SK-N-SH treated with all-trans-retinoic acid at 6 μM for 48 hours (cell line): Measurements from ENCODE around the gene GNPTG.

Source experiments
- ATAC-seq: fragments of 200-7000 bp; cut with Tn5 transposase; 3 replicates; pipeline ENCODE4 v1.9.1; 2020; ENCODE audit warnings: mild to moderate bottlenecking, moderate library complexity
- BACH2 ChIP-seq: fragments of 250-450 bp; sonication (Bioruptor Pico); IDR thresholded peaks from 2 replicates; pipeline ENCODE4 v1.9.0; 2021; ENCODE audit warnings: mild to moderate bottlenecking, borderline replicate concordance
- CSDC2 ChIP-seq: fragments of 250-450 bp; sonication (Bioruptor Pico); IDR thresholded peaks from 2 replicates; pipeline ENCODE4 v1.5.0; 2020; ENCODE audit warnings: mild to moderate bottlenecking, moderate library complexity
- CSRNP3 ChIP-seq: fragments of 250-450 bp; sonication (Bioruptor Pico); IDR thresholded peaks from 2 replicates; pipeline ENCODE4 v1.5.1; 2021; ENCODE audit warnings: mild to moderate bottlenecking, moderate library complexity
- ESRRG ChIP-seq: fragments of 250-450 bp; sonication (Bioruptor Pico); IDR thresholded peaks from 2 replicates; pipeline ENCODE4 v1.6.1; 2021; ENCODE audit warnings: mild to moderate bottlenecking
- GLIS3 ChIP-seq: fragments of 250-450 bp; sonication (Bioruptor Pico); IDR thresholded peaks from 2 replicates; pipeline ENCODE4 v1.5.0; 2020; ENCODE audit warnings: mild to moderate bottlenecking, moderate library complexity
- ISL1 ChIP-seq: fragments of 250-450 bp; sonication (Bioruptor Pico); IDR thresholded peaks from 2 replicates; pipeline ENCODE4 v2.1.2; 2022; ENCODE audit warnings: mild to moderate bottlenecking, moderate library complexity
- PATZ1 ChIP-seq: fragments of 250-450 bp; sonication (Bioruptor Pico); IDR thresholded peaks from 2 replicates; pipeline ENCODE4 v1.8.0; 2020; ENCODE audit warnings: mild to moderate bottlenecking, moderate library complexity, borderline replicate concordance
- PPARA ChIP-seq: fragments of 250-450 bp; sonication (Bioruptor Pico); IDR thresholded peaks from 2 replicates; pipeline ENCODE4 v1.5.0; 2020; ENCODE audit warnings: mild to moderate bottlenecking, borderline replicate concordance
- RARB ChIP-seq: fragments of 250-450 bp; sonication (Bioruptor Pico); IDR thresholded peaks from 2 replicates; pipeline ENCODE4 v1.8.0; 2021; ENCODE audit warnings: mild to moderate bottlenecking, moderate library complexity
- SNAI2 ChIP-seq: fragments of 250-450 bp; sonication (Bioruptor Pico); IDR thresholded peaks from 2 replicates; pipeline ENCODE4 v1.5.0; 2020; ENCODE audit warnings: mild to moderate bottlenecking, moderate library complexity
- TCF4 ChIP-seq: fragments of 250-450 bp; sonication (Bioruptor Pico); IDR thresholded peaks from 2 replicates; pipeline ENCODE4 v1.8.0; 2021; ENCODE audit warnings: mild to moderate bottlenecking, moderate library complexity, borderline replicate concordance
- TOX ChIP-seq: fragments of 250-450 bp; sonication (Bioruptor Pico); IDR thresholded peaks from 2 replicates; pipeline ENCODE4 v1.8.0; 2021; ENCODE audit warnings: mild to moderate bottlenecking, moderate library complexity, borderline replicate concordance
- ZC3H10 ChIP-seq: fragments of 250-450 bp; sonication (Bioruptor Pico); IDR thresholded peaks from 2 replicates; pipeline ENCODE4 v1.5.1; 2021; ENCODE audit warnings: mild to moderate bottlenecking, moderate library complexity
- ZFP3 ChIP-seq: fragments of 250-450 bp; sonication (Bioruptor Pico); IDR thresholded peaks from 2 replicates; pipeline ENCODE4 v1.5.0; 2020; ENCODE audit warnings: mild to moderate bottlenecking, moderate library complexity
- ZFP30 ChIP-seq: fragments of 450-650 bp; formaldehyde crosslinking; IDR thresholded peaks from 2 replicates; pipeline ENCODE4 v1.5.0; 2022; ENCODE audit warnings: mild to moderate bottlenecking, moderate library complexity
- ZNF565 ChIP-seq: fragments of 450-650 bp; formaldehyde crosslinking; conservative IDR thresholded peaks from 2 replicates; pipeline ENCODE4 v1.5.0; 2020; ENCODE audit warnings: low read depth, mild to moderate bottlenecking, moderate library complexity
- ZNF70 ChIP-seq: fragments of 450-650 bp; formaldehyde crosslinking; IDR thresholded peaks from 2 replicates; pipeline ENCODE4 v1.5.0; 2020; ENCODE audit warnings: mild to moderate bottlenecking, moderate library complexity
- ZNF8 ChIP-seq: fragments of 450-650 bp; formaldehyde crosslinking; IDR thresholded peaks from 2 replicates; pipeline ENCODE4 v1.5.0; 2020; ENCODE audit warnings: mild to moderate bottlenecking, moderate library complexity
- TF ChIP-seq, protein P1 (sequence below): fragments of 250-450 bp; sonication (Bioruptor Pico); IDR thresholded peaks from 2 replicates; pipeline ENCODE4 v1.5.0; 2020; ENCODE audit warnings: mild to moderate bottlenecking, moderate library complexity
- TF ChIP-seq, protein P2 (sequence below): fragments of 250-450 bp; sonication (Bioruptor Pico); IDR thresholded peaks from 2 replicates; pipeline ENCODE4 v1.5.1; 2020; ENCODE audit warnings: low read depth, mild to moderate bottlenecking, moderate library complexity

Gene GNPTG

DNA sequence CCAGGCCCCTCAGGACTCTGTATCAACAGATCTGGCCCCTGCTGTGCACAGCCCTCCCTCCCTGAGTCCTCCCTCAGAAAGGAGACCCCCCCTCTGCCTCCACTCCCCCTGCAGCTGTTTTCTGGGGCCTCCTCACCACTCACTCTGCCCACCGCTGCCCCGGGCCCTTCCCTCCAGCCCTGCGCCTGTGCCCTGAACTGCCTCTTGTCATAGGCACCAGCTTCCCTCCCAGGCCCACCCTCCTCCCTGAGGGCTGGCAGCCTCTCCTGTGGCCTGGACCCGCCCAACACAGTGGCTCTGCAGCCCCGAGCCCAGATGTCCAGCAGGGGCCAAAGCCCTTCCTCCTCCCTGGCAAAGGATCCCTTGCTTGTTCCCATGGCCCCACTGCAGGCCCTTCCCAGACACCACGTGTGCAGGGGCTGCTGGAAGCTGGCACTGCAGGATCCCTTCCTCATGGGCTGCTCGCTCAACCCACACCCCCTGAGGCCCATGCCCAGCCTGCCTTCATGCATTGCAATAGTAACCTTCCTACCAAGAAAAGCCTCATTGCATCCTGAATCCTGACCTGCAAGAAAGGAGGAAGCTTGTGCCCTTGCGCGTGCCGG, 25.8 kb downstream of the GNPTG start:
- TF ChIP-seq ISL1, result no peak
- no peak for TF ChIP-seq CSRNP3
- no peak for TF ChIP-seq CSDC2 (CRISPR knock-in tag)
- TF ChIP-seq PATZ1, result no peak
- TF ChIP-seq GLIS3 (CRISPR knock-in tag), result no peak
- no peak for TF ChIP-seq ZC3H10 (CRISPR knock-in tag)
- TF ChIP-seq TCF4 (CRISPR knock-in tag), result no peak
- TF ChIP-seq ZNF70, result no peak
- TF ChIP-seq PPARA, result no peak
- no peak for TF ChIP-seq ESRRG (CRISPR knock-in tag)
- TF ChIP-seq, protein P1, sequence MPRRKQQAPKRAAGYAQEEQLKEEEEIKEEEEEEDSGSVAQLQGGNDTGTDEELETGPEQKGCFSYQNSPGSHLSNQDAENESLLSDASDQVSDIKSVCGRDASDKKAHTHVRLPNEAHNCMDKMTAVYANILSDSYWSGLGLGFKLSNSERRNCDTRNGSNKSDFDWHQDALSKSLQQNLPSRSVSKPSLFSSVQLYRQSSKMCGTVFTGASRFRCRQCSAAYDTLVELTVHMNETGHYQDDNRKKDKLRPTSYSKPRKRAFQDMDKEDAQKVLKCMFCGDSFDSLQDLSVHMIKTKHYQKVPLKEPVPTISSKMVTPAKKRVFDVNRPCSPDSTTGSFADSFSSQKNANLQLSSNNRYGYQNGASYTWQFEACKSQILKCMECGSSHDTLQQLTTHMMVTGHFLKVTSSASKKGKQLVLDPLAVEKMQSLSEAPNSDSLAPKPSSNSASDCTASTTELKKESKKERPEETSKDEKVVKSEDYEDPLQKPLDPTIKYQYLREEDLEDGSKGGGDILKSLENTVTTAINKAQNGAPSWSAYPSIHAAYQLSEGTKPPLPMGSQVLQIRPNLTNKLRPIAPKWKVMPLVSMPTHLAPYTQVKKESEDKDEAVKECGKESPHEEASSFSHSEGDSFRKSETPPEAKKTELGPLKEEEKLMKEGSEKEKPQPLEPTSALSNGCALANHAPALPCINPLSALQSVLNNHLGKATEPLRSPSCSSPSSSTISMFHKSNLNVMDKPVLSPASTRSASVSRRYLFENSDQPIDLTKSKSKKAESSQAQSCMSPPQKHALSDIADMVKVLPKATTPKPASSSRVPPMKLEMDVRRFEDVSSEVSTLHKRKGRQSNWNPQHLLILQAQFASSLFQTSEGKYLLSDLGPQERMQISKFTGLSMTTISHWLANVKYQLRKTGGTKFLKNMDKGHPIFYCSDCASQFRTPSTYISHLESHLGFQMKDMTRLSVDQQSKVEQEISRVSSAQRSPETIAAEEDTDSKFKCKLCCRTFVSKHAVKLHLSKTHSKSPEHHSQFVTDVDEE (CRISPR knock-in tag), result no peak
- TF ChIP-seq SNAI2 (CRISPR knock-in tag), result no peak
- no peak for TF ChIP-seq RARB (CRISPR knock-in tag)
- no peak for TF ChIP-seq BACH2 (CRISPR knock-in tag)
- TF ChIP-seq, protein P2, sequence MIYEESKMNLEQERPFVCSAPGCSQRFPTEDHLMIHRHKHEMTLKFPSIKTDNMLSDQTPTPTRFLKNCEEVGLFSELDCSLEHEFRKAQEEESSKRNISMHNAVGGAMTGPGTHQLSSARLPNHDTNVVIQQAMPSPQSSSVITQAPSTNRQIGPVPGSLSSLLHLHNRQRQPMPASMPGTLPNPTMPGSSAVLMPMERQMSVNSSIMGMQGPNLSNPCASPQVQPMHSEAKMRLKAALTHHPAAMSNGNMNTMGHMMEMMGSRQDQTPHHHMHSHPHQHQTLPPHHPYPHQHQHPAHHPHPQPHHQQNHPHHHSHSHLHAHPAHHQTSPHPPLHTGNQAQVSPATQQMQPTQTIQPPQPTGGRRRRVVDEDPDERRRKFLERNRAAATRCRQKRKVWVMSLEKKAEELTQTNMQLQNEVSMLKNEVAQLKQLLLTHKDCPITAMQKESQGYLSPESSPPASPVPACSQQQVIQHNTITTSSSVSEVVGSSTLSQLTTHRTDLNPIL (CRISPR knock-in tag), result no peak
- TF ChIP-seq ZFP30 (CRISPR knock-in tag), result no peak
- no peak for TF ChIP-seq TOX (CRISPR knock-in tag)
- TF ChIP-seq ZNF8, result no peak
- ATAC-seq, result no peak

DNA sequence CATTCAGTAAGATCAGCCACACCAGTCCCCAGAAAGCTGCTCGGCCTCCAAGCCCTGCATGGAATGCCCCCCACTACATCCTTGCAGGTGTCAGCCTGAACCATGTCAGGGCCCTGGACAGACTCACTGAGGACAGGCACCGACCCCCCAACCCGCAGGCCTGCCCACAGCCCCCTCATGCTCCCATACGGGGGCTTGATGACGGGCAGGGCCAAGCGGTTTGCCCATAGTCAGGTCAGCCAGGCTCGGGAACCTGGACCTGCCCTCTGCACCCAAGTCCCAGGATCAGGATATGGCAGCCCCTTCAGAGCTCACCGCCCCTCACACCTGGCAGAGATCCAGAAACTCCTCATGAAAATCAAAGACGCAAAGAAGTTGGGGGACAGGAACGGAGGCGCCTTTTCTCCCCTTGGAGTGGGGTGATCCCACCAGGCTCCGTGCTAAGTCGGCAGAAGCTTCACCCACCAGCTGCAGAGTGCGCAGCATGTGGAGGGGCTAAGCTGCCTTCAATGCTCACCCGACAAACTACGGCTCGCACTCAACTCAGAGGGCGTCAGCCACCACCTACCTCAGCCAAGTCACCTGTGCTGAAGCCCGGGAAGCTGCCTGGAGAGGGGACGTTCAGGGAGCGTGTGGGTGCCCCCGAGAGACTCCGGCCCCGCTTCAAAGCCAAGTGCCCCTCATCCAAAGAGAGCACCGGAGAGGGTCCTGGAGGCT, 26.5 kb downstream of the GNPTG start:
- no peak; the same call in 2 of the 3 replicates for ATAC-seq
- TF ChIP-seq RARB (CRISPR knock-in tag) (no peak), ZNF565 (CRISPR knock-in tag) (no peak), ZFP3 (CRISPR knock-in tag) (no peak), ZFP30 (CRISPR knock-in tag) (no peak), ESRRG (CRISPR knock-in tag) (no peak), ZNF70 (no peak), BACH2 (CRISPR knock-in tag) (no peak), CSDC2 (CRISPR knock-in tag) (no peak), GLIS3 (CRISPR knock-in tag) (no peak), ZNF8 (no peak), ISL1 (no peak), TOX (CRISPR knock-in tag) (no peak)
- TF ChIP-seq, protein P1 (CRISPR knock-in tag), result no peak
- TF ChIP-seq, protein P2 (CRISPR knock-in tag), result no peak
